Upper lobe of left lung (tissue), 4 donors: ENCODE results near the gene DLG2.
"Not testable (repeated sequence)": the region's sequence is repeated elsewhere in the genome, so short reads cannot be mapped to it uniquely, and the experiment has no call there.

Experiments used
- EP300 ChIP-seq, 4 donors: sonication (generic); formaldehyde crosslinking; IDR thresholded peaks; one replicate each; pipeline ENCODE4 v1.5.1; 2017; ENCODE audit warnings: antibody characterized with exemption in 4 of 4, control low read depth in 2 of 4
- POLR2A ChIP-seq, 4 donors: fragments of 450-650 bp; IDR thresholded peaks; one replicate each; pipeline ENCODE4 v1.5.1; 2016 to 2017; ENCODE audit warnings: antibody characterized with exemption in 4 of 4, mild to moderate bottlenecking in 2 of 4
- POLR2AphosphoS5 ChIP-seq, 2 donors: sonication (generic); formaldehyde crosslinking; IDR thresholded peaks; one replicate each; pipeline ENCODE4 v1.5.1; 2017; ENCODE audit warnings: antibody characterized with exemption in 2 of 2
- TF ChIP-seq, protein P1 (sequence below), 6 experiments: fragments of 450-650 bp in 4 of 6; fragments of 200-600 bp in 2 of 6; sonication (generic) in 2 of 6; IDR thresholded peaks; one replicate each; pipeline ENCODE4 v1.5.1; 2016 to 2019; ENCODE audit warnings: antibody characterized with exemption in 6 of 6

DNA sequence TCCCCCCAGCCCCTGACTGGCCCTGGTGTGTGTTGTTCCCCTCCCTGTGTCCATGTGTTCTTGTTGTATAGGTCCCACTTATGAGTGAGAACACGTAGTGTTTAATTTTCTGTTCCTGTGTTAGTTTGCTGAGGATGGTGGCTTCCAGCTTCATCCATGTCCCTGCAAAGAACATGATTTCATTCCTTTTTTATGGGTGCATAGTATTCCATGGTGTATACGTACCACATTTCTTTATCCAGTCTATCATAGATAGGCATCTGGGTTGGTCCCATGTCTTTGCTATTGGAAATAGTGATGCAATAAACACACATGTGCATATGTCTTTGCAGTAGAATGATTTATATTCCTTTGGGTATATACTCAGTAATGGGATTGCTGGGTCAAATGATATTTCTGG, 1895.9 kb downstream of the DLG2 start:
- TF ChIP-seq, protein P1, sequence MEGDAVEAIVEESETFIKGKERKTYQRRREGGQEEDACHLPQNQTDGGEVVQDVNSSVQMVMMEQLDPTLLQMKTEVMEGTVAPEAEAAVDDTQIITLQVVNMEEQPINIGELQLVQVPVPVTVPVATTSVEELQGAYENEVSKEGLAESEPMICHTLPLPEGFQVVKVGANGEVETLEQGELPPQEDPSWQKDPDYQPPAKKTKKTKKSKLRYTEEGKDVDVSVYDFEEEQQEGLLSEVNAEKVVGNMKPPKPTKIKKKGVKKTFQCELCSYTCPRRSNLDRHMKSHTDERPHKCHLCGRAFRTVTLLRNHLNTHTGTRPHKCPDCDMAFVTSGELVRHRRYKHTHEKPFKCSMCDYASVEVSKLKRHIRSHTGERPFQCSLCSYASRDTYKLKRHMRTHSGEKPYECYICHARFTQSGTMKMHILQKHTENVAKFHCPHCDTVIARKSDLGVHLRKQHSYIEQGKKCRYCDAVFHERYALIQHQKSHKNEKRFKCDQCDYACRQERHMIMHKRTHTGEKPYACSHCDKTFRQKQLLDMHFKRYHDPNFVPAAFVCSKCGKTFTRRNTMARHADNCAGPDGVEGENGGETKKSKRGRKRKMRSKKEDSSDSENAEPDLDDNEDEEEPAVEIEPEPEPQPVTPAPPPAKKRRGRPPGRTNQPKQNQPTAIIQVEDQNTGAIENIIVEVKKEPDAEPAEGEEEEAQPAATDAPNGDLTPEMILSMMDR (IDR thresholded peaks at IDR 0.05): not testable (repeated sequence)
- not testable (repeated sequence) for TF ChIP-seq POLR2A, EP300, POLR2AphosphoS5 (IDR thresholded peaks at IDR 0.05)
